Parathyroid adenoma (tissue), 2 donors: ENCODE results near the gene SEC62.

Experiments used
- H2AFZ ChIP-seq: fragments of 300-600 bp; sonication (generic); one replicate; pipeline ENCODE4 v1.7.0; 2017; ENCODE audit warnings: antibody characterized with exemption, mild to moderate bottlenecking
- H3K27ac ChIP-seq: fragments of 300-600 bp; sonication (generic); one replicate; pipeline ENCODE4 v1.7.0; 2017
- H3K27me3 ChIP-seq: fragments of 300-600 bp; sonication (generic); one replicate; pipeline ENCODE4 v1.7.0; 2017; ENCODE audit warnings: low read length; ENCODE audit not compliant: control insufficient read depth, insufficient read depth
- H3K36me3 ChIP-seq: fragments of 300-600 bp; sonication (generic); one replicate; pipeline ENCODE4 v1.7.0; 2017; ENCODE audit warnings: low read length; ENCODE audit not compliant: control insufficient read depth, insufficient read depth
- H3K4me1 ChIP-seq: fragments of 300-600 bp; sonication (generic); one replicate; pipeline ENCODE4 v1.7.0; 2017; ENCODE audit warnings: control low read depth
- H3K4me2 ChIP-seq: fragments of 300-600 bp; sonication (generic); one replicate; pipeline ENCODE4 v1.7.0; 2017; ENCODE audit warnings: low read length
- H3K4me3 ChIP-seq: fragments of 300-600 bp; sonication (generic); one replicate; pipeline ENCODE4 v1.7.0; 2017; ENCODE audit warnings: low read depth, low read length
- H3K79me2 ChIP-seq: fragments of 300-600 bp; sonication (generic); one replicate; pipeline ENCODE4 v1.7.0; 2017; ENCODE audit warnings: control low read depth
- H3K9ac ChIP-seq: fragments of 300-600 bp; sonication (generic); one replicate; pipeline ENCODE4 v1.7.0; 2017; ENCODE audit warnings: mild to moderate bottlenecking
- H3K9me3 ChIP-seq: fragments of 300-600 bp; sonication (generic); one replicate; pipeline ENCODE4 v1.7.0; 2017; ENCODE audit warnings: low read length; ENCODE audit not compliant: control insufficient read depth
- CTCF ChIP-seq: fragments of 300-600 bp; sonication (generic); IDR thresholded peaks from one replicate; pipeline ENCODE4 v1.7.0; 2017; ENCODE audit warnings: antibody characterized with exemption, mild to moderate bottlenecking
- donor health status: primary hyperparathyroidism.

The SEC62 gene

GRCh38 chr3:170038434-170039110 lies 72.0 kb downstream of the SEC62 start:
- H2AFZ ChIP-seq, result peak overlapping the region; percentile 65
- TF ChIP-seq CTCF, result peak; percentile 46
- H3K9me3 ChIP-seq, result no peaks in the 10 kb centered on the region
- H3K9ac ChIP-seq, result peak overlapping the region; percentile 94
- no peaks in the 10 kb centered on the region for H3K27me3 ChIP-seq
- peak overlapping the region; percentile 80 for H3K4me2 ChIP-seq
- no peaks in the 10 kb centered on the region for H3K36me3 ChIP-seq
- H3K79me2 ChIP-seq, result peaks cover 6% of the 10 kb centered on the region
- peak overlapping the region; percentile 91 for H3K4me3 ChIP-seq
- peaks cover 13% of the 10 kb centered on the region for H3K4me1 ChIP-seq
- peak overlapping the region; percentile 93 for H3K27ac ChIP-seq

DNA sequence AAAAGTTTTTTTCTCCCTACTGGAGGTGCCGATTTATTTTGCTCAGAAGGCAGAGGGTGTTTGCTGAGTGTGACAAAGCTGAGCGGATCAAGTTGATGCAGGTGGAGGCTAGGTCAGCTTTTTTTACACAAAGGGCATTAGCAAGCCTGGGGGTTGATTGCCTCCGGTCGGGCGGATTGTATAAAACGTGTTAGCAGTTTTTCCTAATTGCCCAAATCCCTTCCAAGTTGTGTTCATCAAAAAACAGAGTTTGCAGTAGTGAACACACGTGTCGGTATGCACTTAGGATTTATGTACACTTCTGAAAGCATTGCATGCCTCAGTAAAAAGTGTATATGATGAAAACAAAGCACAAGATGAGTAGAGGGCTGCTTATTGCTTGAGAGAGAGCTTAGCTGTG lies 73.8 kb downstream of the SEC62 start:
- H3K9ac ChIP-seq, result no peak overlapping the region
- no peaks in the 10 kb centered on the region for H3K27me3 ChIP-seq
- peak overlapping the region; percentile 93 for H3K27ac ChIP-seq

GRCh38 chr3:170043506-170043905 lies 76.9 kb downstream of the SEC62 start:
- Histone ChIP-seq H3K4me1 (peaks cover 39% of the 10 kb centered on the region), H3K27ac (peak overlapping the region; percentile 93), H3K4me2 (no peak overlapping the region), H3K9ac (no peak overlapping the region), H3K36me3 (no peaks in the 10 kb centered on the region), H3K27me3 (no peaks in the 10 kb centered on the region), H2AFZ (no peak overlapping the region), H3K79me2 (peaks cover 30% of the 10 kb centered on the region), H3K9me3 (no peaks in the 10 kb centered on the region), H3K4me3 (no peak overlapping the region)
- TF ChIP-seq CTCF, result no peak

More for the DNA sequence above, 73.8 kb downstream of the SEC62 start:
- peaks cover 25% of the 10 kb centered on the region for H3K4me1 ChIP-seq
- no peak overlapping the region for H2AFZ ChIP-seq
- H3K36me3 ChIP-seq, result no peaks in the 10 kb centered on the region
- no peaks in the 10 kb centered on the region for H3K9me3 ChIP-seq
- peaks cover 21% of the 10 kb centered on the region for H3K79me2 ChIP-seq
- H3K4me3 ChIP-seq, result peak overlapping the region; percentile 91
- H3K4me2 ChIP-seq, result peak overlapping the region; percentile 80
- TF ChIP-seq CTCF, result no peak

DNA sequence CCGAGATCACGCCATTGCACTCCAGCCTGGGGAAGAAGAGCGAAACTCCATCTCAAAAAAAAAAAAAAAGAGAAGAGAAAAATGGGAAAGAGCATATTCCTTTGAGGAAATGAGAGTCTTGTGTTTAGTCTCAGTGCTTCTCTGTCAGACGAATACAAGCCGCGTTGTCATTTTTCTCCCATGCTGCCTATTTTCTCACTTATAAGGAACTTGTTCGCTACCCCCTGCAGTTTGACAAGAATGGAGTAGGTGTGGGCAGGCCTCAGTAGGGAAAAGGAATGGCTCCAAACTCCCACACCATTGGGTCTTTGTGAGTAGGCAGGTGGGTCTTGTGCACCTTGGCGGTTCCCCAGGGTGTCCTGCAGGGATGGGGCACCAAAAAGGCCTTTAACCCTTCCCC lies 77.7 kb downstream of the SEC62 start:
- Histone ChIP-seq H3K4me2 (no peak overlapping the region), H3K36me3 (no peaks in the 10 kb centered on the region), H3K4me3 (no peak overlapping the region), H3K9ac (no peak overlapping the region), H2AFZ (no peak overlapping the region), H3K27ac (peak overlapping the region; percentile 93), H3K9me3 (no peaks in the 10 kb centered on the region), H3K79me2 (peaks cover 30% of the 10 kb centered on the region), H3K4me1 (peaks cover 43% of the 10 kb centered on the region), H3K27me3 (no peaks in the 10 kb centered on the region)
- no peak for TF ChIP-seq CTCF

DNA sequence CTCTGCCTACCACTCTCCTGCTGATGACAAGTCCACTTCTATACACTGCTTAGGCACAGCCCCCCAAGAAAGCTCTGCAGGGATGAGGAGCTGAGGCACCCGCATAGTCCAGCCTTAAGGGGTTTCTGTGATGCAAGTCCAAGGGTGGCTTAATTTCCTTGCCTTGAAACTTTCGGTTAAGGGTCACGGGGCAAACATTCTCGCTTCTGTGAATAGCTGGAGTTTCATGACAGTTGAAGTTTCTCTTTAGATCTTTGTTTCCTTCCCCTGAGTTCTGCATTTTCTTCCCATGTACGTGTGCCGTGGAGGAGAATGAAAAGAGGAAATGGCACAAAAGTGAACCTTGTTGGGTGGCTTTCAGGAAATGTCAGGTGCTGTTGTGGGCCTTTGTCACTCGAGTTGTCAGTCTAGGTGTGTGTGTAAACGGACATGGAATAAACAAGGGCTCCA lies 78.2 kb downstream of the SEC62 start:
- H3K36me3 ChIP-seq, result no peaks in the 10 kb centered on the region
- H3K4me1 ChIP-seq, result peaks cover 49% of the 10 kb centered on the region
- no peak for TF ChIP-seq CTCF
- H3K79me2 ChIP-seq, result peaks cover 30% of the 10 kb centered on the region
- peak overlapping the region; percentile 17 for H3K4me3 ChIP-seq
- no peak overlapping the region for H3K9ac ChIP-seq
- no peaks in the 10 kb centered on the region for H3K9me3 ChIP-seq
- peak overlapping the region; percentile 57 for H3K4me2 ChIP-seq
- no peak overlapping the region for H2AFZ ChIP-seq
- no peaks in the 10 kb centered on the region for H3K27me3 ChIP-seq
- H3K27ac ChIP-seq, result peak overlapping the region; percentile 93
